HG02798 (cell line): ENCODE measurements around the gene ACTR6.
"Not testable (repeated sequence)": the region's sequence is repeated elsewhere in the genome, so short reads cannot be mapped to it uniquely, and the experiment has no call there.

Source experiments
- ATAC-seq: cut with Tn5 transposase; IDR thresholded peaks from one replicate; pipeline ENCODE4 v1.9.1; 2021; ENCODE audit warnings: mild to moderate bottlenecking; ENCODE audit not compliant: unreplicated experiment, poor library complexity

The ACTR6 gene

DNA sequence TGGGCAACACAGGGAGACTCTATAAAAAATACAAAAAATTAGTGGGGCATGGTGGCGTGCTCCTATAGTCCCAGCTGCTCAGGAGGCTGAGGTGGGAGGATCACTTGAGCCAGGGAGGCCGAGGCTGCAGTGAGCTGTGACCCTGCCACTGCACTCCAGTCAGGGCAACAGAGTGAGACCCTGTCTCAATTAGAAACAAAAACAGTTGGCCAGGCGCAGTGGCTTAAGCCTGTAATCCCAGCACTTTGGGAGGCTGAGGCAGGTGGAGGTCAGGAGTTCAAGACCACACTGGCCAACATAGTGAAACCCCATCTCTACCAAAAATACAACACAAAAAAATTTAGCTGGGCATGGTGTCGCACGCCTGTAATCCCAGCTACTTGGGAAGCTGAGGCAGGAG is 64.5 kb downstream of the ACTR6 start:
- ATAC-seq, result not testable (repeated sequence)

DNA sequence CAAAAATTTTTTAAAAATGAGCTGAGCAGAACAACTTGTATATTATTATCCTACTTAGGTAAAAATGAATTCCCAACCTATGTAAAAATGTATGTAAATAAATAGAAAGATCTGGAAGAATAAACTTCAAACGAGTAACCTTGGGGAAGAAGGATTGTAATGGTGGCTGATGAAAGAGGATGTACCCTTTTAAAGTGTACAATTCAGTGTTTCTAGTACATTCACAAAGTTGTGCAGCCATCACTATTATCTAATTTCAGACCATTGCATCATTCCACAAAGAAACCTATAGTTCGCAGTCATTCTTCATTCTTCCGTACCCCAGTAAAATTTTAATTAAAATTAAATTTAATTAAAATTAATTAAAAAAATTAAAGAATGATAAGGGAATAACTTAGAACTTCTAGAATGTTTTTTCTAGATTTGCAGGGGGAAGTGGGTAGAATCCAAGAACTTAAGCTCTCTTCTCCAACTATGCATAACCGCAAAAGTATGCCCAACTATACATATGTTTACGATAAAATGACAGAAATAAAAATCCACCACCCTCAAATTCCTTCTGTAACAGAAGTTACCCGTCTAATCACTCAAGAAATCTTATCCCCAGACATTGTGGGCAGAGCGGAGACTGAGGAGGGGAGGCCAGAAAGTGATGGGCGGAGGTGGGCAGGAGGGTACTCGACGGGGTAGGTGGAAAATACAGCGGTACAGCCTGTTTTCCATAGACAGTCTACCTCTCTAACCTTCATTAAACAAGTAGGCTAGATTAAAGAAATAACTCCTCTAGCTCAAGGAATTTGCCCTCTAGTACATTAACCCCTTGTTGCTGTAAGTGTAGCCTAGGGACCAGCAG is 65.3 kb downstream of the ACTR6 start:
- peak; percentile 6 for ATAC-seq

DNA sequence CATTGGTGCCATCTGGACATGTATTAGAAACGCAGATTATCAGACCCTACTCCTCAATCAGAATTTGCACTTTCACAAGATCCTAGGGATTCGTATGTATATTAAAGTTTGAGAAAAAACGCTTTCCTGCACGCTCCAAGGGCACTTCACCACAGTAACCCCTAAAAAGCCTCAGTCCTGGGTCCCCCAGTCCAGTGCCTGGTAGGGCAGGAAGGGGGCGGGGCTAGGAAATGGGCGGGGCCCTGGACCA is 65.9 kb downstream of the ACTR6 start:
- peak; percentile 83 for ATAC-seq

DNA sequence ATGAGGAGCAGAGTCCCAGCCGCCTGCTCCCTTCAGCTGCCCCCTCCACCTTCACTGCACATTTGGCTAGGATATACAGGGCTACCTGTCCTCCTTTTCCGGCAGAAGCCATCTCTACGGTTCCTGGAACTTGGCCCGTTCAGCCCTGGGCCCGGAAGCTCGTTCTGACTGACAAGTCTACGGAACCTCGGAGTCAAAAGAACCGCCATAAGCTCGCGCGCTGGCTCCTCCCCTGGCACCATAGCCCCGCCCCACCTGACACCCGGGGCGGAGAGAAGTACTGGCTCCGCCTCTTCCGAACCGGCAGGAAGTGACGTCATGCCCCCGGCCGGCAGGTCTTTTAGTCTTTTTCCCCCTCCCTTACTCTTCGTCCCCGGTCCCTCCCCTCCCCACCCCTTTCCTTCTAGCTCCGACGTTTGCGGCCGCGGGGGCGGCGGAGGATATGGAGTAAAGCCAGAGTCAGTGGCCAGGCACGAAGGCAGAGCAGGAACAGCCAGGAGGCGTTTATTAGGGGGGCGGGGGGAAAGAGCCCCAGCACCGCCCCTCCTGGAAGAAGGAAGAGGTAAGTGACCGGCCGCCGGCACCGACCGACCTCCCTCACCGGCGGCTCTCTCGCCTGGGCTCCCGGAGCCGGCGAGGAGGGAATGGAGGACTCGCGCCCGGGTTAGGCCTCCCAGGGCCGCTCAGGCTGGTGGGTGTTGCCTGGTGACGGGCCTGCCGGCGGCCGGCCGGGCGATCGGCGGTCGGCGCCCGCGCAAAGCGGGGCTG is 66.4 kb downstream of the ACTR6 start, which contains the start of the genes DEPDC4 and SCYL2:
Gene DEPDC4 (minus strand): TSS at position 245 of the 768 bp plus-strand sequence. CDS start 3 bp downstream, at position 242.
Gene SCYL2 (plus strand): TSS at position 343 of the 768 bp plus-strand sequence. CDS start 15,794 bp downstream, outside the sequence.
- ATAC-seq, result peak; percentile 95

DNA sequence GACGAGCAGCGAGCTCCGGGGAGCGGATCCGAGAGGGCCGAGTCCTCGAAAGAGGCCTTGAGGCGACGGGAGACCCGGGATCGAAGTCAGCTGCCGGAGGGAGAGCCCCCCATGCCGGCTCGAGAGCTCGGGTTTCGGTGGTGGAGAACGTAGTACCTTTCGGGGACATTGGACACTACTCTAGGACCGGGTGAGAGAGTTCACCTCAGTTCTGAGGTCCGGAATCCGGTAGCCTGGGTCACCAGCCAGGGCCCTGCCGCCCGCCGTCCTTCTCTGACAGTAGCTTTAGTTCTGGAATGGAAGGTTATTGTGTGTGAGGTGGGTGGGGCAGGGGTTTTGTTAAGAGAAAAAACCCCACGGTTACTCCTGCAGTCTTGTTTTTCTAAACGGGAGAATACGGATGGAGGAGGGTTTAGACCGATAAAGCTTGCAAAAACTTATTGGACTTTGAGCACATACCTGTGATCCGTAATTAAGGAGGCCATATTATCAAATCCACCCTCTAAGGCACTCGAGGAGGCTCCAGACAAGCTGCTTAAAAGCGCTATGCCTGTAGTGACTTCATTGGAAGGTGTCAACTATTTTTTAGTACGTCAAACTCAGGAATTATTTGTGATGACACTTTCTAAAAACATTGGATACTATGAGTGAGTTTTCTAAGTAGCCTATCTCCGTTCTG is 67.1 kb downstream of the ACTR6 start:
- peak; percentile 9 for ATAC-seq

DNA sequence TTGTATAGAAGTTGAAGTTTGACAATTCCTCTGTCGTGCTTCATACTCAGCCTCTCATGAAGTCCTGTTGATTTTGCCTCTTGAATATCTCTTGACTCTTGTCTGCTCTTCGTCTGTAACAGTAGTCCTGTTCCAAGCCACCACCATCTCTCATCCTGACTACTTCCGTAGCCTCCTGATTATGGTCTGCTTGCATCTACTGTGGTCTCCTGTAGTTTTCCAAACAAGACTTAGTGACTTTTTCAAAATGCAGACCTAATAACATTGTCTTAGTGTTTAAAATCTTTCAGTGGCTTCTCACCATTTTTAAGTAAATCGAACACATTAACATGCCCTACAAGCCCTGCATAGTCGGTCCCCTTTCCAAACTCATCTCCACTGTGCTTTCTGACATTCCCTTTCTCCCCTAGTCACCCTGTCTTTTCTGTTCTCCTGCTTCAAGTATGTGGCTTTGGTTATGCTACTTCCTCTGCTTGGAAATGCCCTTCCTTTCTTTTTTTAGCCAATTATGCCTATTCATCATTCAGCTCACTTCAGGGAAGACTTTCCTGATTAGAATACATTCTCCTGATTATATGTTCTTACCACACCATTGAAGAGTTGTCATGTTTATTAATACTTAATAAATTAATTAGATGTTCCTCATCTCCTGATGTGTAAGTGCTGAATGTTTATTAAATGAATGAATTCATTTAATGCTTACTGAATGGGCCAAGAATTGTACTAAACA is 68.4 kb downstream of the ACTR6 start:
- ATAC-seq, result no peak

DNA sequence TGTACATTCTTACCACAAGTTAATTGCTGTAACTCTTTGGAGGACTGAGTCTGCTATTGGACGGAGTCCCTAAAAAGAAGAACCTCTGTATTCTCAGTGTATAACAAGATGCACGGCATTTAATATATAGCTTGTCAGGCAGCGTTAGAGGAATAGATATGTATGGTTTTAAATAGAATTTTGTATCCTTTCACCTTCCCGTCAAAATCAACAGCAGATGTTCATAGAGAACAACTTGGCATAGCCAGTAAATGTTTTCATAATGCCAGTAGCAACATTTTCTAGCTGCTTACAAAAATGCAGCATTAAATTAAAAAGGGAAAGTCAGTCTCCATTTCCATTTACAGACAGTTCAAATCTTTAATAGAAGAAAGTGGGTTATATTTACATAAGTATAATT is 73.2 kb downstream of the ACTR6 start:
- no peak for ATAC-seq
